ENCODE measurements around the gene APOL6.
A peak's percentile ranks its signal among the peaks of the same experiment; 100 is the strongest.
"Not testable (repeated sequence)": the region's sequence is repeated elsewhere in the genome, so short reads cannot be mapped to it uniquely, and the experiment has no call there.

The APOL6 gene

DNA sequence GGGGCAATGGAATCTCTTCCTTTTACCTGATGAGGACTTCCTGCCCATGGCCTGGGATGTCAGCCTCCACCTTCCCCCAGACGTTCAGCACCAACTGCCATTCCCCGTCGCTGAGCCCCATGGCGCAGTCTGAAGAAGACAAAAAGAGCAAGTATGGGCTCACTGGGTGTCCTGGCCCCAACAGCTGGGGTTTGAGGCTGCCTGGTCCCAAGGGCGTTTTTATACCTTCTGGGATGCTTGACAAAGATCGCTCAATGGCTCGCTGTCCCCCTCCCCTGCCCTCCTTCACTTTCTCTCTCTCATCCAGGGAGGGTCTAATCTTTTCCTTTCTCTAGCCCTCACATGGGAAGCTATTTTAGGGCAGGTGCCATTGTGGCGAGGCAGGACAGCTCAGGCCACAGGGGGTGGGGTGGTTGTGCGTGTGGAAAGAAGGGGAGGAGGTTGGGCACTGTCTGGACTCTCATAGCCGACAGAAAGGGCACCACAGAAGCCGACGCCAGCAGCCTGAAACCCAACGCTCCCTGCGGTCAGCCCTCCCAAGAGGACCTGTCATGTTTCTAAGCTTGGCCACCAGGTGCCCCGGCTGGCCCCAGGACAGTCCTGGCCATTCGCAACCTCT is 31.0 kb upstream of the APOL6 start, which contains the start of gene MB:
Gene MB (minus strand): TSS at position 193 of the 619 bp plus-strand sequence. CDS start 72 bp downstream, at position 121.
- no peak for DNase-seq (ENCODE audit: low spot score)

DNA sequence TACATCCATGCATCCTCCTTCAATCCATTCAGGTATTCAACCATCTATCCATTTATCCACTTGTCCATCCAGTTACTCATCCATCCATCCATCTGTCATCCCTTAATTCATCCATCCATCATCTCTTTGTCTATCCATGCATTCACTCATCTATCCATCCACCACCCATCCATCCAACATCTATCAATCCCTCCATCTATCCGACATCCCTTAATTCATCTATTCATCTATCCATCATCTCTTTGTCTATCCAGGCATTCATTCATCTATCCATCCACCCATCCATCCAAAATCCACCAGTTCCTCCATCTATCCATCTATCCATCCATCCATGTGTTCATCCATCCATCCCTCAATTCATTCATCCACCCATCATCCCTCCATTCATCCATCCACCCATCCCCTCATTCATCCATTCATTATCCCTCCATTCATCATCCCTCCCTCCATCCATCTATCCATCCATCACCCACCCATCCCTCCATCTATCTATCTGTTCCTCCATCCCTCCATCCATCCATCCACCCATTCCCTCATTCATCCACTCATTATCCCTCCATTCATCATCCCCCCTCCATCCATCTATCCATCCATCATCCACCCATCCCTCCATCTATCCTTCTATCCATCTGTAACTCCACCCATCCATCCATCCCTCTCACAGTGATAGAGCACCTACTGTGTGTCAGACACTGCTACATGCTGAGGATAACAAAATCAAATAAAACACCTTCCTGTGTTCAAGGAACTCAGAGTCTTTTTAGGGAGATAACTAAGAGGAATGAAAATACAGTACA is 29.6 kb upstream of the APOL6 start:
- no peak for DNase-seq (ENCODE audit: low spot score)

DNA sequence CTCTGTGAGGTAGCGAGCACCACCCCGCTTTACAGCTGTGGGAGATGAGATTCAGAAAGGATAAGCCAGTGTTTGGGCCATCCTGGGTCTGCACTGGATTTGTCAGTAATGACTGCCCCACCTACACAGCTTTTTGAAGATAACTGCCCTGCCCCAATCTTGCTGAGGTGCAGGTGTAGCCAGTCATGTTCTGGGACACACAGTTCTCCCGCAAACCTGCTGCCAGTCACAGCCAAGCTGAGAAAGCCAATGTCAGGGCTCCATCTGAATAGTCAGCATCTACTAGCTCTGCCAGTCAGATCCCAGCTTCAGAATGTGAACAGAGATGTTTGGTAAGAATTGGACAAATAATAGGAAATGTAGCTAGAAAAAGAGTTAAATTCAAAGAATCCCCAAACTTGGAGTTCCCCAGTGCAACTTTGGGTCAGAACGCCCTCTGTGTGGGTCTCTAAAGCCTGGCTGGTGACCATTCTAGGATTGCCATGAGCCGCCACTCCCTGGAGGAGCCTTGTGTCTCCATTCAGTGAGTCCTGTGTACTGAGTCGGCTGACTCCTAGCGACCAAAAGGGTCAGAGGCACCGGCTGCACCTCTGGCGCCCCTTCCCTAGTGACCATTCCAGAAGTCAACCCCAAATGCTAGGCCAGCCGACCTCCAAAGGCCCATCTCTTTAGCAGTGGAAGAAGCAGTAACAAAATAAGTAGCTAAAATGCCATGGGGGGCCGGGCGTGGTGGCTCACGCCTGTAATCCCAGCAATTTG is 28.7 kb upstream of the APOL6 start:
- no peak for DNase-seq (ENCODE audit: low spot score)

DNA sequence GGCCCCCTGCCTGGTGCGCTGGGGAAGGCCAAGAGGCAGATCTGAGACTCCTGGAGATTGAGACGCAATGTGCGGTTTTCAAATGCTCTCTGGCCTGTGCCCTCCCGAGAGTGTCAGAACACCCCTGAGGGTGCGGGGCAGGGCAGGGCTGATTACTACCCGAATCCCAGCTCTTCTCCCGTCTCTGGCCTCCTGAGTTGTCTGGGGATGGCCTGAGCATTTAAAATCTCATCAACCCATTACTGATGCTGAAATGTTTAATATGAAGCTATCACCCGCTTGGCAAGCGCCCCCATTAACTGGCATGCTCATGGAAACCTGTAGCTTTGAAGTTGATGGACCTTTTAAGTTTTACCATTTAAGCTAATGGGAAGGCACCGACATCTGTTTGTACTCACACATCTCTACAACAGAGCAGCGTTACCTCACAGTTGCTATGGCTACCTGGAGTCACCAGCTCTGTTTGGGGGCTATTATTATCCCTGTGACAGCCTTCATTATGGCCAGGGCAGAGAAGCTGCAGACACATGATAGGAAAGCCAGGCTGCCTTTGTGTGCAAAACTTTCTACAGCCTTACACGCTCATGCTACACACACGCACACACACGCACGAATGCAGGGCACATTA is 27.5 kb upstream of the APOL6 start:
- DNase-seq (ENCODE audit: low spot score) = no peak

DNA sequence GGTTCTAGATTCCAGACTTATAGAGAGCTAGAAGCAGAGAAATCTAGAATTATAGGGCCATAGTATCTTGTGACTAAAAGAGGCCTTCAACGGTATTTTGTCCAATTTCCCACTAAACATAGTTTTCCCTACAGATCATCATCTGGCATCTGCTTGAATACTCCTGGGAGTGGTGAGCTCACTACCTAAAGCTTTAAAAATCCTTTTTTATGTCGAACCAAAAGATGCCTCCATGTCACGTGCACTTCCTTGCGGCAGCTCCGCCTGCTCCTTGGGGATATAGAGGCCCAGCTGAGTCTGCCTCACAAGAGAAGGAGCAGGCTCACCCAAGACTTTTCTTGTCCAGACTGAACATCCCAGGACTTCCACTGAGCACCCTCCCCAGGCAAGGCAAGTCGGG is 26.8 kb upstream of the APOL6 start:
- DNase-seq (ENCODE audit: low spot score) = no peak

DNA sequence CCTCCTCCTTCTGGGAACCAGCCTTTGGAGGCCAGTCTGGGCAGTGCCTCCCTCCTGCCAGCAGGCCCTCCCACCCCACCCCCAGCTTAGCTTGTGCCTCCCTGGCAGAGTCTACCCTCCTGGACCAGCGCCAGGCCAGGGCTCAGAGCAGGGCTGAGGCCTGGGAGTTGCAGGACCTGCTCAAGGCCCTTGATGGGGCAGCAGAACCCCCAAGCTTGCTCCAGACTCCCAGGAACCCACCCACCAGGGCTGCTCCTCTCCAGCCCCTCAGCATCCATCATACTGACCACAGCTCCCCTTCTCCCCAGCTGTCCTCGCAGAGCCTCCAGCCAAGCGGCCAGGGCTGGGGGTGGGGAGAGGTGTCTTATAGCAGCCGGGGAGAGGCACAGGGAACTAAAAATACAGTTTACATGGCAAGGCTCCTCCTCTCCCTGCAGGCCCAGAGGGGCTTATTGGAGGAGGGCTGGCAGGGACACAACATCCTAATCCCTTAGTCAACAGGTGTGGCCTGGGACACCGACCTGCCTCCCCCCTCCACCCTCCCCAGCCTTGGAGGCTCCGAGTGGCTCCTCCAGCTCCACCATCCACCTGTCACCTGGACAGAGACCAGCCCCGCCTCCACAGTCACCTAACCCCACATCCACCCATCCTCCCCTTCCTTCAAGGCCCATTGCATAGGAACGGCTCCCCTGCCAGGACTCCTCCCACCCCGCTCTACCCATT is 25.9 kb upstream of the APOL6 start:
- DNase-seq (ENCODE audit: low spot score) = no peak

DNA sequence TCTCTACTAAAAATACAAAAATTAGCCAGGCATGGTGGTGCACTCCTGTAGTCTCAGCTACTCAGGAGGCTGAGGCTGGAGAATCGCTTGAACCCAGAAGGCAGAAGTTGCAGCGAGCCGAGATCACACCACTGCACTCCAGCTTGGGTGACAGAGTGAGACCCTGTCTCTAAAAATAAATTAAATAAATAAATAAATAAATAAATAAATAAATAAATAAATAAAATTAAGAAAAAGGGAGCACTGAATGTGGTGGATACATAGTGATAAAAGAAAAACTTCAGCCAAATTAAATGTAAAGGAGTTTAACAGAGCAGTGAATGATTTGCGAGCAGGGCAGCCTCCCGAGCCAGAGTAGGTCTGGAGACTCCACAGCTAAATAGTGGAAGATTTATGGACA is 24.4 kb upstream of the APOL6 start:
- DNase-seq (ENCODE audit: low spot score) = not testable (repeated sequence)

DNA sequence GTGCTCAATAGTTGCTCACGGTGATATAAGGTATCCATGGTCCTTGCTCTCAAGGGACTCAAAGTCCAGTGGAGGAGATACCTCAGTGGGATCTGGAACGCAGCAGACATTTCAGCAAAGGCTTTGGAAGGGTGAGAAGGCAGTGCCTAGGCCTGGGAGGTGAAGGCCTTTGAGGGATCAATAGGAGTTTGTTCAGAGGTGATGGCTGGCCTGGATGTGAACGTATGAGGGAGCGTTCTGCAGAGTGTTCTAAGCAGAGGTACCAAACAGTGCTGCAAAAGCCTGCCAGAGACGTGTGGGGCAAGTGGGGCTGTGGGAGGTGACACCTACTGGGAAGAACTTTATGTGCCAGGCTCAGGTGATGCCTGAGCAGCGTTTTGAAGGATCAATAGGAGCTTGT is 23.7 kb upstream of the APOL6 start:
- DNase-seq (ENCODE audit: low spot score) = no peak

DNA sequence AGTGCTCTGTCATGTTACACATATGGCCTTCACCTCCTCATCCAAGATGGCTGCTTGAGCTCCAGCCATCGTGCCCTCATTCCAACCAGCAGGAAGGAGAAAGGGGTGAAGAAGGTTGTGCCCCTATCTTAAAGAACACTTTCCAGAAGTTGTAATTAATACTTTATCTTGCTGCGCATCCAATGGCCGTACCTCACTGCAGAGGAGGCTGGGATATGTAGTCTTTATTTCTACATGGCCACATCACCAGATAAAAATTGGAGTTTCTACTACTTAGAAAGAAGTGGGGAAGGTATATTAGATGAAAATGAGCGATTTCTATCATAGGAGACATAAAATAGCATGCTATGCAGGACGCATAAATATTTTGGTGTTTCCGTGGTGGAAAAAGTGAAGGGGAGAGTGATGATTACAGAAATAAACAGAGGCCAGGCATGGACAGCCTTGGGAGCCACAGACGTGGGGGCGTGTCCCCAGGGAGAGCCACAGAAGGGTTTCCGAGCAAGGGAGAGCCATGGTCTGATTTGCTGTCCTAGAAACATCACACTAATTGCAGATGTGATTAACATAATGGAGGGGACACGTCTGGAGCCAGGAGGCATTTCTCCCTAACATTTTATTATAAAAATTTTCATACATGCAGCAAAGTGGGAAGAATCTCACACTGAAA is 22.3 kb upstream of the APOL6 start:
- DNase-seq (ENCODE audit: low spot score) = no peak

DNA sequence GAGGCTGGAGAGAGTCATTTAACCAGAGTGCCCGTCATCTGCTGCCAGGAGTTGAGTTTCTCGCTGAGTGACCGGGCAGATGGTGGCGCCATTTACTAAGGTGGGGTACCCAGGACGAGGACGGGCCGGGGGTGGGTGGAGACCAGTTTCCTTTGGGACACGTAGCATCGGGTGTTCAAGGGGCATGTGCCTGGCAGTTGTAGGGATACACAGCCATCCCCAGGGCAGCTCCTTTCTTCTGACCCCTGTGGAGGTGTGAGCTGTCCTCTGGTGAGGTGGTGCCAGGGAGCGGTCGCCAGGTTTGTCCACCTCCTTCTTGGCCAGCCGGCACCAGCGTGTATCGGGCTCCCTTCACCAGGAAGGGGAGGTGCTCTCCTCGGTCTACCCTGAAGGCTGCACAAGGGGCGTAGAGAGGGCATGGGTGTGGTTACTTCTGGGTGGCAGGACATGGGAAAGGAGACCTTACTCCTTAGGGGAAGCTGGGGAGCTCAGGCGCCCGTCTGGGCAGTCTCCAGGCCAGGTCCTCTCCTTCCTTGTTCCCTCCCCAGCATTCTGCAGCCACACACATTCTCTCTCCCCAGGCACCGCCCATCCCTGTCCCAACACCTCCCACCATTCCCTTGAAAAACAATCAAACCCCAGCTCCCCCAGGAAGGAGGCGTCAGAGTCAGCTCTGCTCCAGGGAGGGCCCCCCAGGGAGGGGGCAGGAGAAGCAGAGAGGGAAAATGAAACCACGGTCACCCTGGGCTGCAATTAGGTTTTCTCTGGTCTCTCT is 20.8 kb upstream of the APOL6 start:
- peak; percentile 64 for DNase-seq (ENCODE audit: low spot score)

DNA sequence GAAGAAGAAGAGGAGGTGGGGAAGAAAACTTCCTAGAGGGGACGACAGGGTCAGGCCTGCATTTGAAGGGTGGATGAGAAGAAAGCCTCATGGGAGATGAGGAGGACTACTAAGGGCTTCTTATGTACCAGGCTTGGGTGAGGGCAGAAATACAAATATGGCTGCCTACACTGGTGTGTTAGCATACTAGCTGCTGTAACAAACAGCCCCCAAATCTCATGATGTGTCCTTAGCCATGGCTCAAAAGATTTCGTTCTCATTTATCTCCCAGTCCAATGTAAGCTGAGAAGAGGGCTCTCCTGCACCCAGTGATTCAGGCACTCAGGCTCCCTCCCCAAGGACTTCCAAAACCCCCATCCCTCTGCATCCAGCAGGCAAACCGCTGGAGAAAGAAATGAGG is 19.5 kb upstream of the APOL6 start:
- DNase-seq (ENCODE audit: low spot score) = no peak

DNA sequence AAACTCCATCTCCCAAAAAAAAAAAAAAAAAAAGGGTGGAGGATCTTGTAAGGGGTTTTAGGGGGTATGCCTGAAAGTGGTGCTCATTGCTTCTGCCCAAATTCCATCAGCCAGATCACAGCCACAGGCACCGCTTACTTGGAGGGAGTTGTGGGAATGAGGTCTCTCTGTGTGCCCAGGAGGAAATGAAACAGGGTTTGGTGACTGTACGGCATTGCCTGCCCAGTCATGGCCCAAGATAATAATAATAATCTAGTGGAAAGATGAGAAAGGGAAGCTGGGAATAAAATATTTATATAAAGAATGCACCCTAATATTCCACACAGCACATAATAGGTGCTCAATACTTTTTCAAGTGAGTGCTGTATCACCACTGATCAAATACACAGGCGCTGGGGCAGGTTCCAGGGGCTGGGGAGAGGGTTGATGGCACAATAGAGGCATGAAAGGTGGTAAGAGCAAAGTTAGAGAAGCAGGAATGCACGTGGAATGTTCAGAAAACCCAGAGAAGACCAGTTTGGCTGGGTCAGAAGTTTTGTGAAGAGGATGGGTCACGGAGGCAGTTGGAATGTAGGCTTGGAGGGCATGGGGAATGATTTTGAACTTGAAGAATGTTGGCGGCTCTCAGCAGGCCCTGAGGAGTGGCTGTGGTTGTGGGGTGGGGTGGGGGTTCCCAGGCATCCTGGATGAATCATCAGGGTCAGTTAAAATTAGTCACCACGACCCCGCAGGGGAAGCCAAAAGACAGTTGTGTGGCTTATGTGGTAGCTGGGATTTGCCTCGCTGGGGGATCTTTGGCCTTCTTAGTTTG is 18.6 kb upstream of the APOL6 start:
- DNase-seq (ENCODE audit: low spot score) = peak; percentile 69

DNA sequence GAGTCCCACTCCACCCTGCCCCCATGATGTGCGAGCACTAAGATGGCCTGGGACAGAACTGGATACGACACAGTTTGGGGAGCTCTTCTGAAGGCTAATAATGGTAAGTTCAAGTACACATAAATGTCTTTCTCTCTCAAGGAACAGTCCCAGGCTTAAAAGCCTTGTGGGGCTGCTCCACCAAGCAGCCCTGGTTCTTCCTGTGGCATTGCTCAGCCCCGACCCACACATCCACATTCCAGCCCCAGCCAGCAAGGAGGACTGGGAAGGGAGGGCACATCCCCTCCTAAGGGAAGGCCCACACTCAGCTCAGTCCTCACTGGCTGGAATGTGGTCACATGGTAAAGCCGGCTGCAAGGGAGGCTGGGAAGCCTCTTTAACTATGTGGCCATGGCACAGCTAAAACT is 17.9 kb upstream of the APOL6 start:
- DNase-seq (ENCODE audit: low spot score) = no peak

DNA sequence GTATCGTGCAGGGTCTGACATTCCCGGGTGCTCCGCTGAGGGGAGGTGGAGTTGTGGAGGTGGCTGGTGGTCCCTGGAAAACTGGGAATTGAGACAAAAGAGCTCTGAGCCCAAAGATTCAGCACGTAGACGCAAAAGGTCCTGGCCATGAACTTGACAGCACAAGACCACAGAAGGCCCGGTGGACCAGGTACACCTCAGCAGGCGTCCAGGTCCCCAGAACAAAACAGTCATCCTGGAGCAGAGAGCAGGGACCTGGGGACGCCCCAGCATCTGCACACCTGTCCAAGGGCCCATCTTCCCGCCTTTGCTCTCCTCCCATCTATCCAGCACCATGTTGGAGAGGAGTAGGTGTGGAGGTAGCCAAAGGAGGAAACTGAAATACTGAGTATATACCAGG is 17.4 kb upstream of the APOL6 start:
- DNase-seq (ENCODE audit: low spot score) = no peak

DNA sequence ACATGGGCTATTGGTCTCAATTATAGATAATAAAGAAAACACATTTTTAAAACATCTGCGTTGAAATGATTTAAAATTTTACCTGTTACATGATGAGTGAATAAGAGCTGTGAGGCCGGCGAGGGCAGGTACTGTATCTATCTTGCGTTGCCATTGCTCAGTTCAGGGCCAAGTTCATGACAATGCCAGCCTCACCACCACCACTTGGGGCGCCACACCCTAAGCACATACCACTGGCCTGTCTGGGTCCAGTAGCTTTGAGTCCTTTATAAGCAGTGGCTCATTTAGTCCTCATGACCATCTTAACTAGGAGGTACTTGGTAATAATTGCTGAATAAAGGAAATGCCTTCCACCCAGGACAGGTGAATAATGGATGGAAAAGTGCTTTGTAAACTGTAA is 16.6 kb upstream of the APOL6 start:
- DNase-seq (ENCODE audit: low spot score) = peak; percentile 33

DNA sequence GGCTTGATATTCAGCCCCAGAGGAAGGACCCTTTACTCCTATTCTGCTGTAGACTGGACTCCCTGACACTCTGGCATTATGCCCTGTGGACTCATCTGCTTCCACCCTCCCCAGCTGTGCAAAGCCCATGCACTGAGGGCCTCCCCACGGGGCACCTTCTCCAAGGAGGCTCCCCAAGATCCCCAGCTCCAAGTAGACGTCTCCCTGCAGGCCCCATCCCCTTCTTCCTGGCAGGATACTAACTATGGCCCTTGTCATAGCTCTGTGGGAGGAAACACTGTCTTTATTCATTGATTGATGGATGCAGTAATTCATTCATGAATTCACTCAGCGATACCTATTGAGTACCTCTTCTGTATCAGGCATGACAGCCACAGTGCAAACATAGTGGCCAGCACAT is 15.3 kb upstream of the APOL6 start:
- no peak for DNase-seq (ENCODE audit: low spot score)

DNA sequence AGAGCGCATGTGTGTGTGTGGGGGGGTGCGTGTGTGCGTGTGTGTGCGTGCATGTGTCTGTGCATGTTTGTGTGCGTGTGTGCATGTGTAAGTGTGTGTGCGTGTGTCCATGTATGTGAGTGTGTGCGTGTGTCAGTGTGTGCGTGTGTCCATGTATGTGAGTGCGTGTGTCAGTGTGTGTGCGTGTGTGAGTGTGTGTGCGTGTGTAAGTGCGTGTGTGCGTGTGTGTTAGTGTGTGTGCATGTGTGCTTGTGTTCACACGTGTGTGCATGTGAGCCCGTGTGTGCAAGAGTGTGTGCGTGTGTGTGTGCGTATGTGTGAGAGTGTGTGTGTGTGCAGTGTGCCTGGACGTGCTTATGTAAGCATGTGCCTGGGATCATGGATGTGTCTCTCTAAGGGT is 14.7 kb upstream of the APOL6 start:
- no peak for DNase-seq (ENCODE audit: low spot score)

DNA sequence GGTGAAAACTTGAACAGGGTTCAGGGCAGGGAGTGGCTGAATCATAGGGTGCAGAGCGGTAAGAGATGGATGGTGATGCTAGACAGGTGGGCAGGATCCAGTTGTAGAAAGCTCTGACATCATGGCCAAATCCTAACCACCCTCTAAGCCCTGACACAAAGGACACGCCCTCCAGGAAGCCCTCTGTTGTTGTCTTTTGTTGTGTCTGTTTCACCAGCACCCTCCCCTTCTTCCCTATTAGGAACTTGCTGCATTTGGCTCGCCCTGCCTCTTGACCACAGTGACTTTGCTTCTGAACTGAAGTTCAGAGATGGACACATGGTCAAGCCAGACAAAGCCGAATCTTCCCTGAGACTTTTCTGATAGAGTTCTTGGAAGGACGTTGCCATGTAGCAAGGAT is 14.2 kb upstream of the APOL6 start:
- no peak for DNase-seq (ENCODE audit: low spot score)

DNA sequence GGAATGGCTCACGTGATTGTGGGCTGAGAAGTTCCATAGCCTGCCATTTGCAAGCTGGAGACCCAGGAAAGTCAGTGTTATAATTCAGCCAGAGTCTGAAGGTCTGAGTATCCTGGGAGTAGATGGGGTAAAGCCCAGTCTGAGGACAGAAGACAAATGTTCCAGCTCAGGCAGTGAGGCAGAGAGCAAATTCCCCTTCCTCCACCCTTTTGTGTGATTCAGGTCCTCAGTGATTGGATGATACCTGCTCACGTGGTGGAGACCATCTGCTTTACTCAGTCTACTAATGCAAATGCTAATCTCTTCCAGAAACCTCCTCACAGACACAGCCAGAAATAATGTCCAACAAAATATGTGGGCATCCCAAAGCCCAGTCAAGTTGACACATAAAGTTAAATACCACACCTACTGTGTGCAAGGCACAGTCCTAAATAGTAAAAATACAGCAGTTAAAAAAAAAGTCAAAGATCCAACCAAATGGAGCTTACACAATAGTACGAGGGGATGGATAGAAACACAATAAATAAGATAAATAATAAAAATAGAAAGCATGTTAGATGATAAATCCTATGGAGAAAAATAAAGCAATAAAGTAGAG is 13.2 kb upstream of the APOL6 start:
- DNase-seq (ENCODE audit: low spot score) = no peak

Measured in CD4-positive, alpha-beta T cell treated with Interleukin-2 at 100 ng/mL for 4 hours (primary cell).